Gastroesophageal sphincter (tissue), 4 donors: Measurements from ENCODE around the gene CARD9. TPM values are rescaled to one million over a fixed set of nuclear protein-coding genes. Genes with fewer than 3 reads are reported as not detected.
"Not testable (repeated sequence)": the region's sequence is repeated elsewhere in the genome, so short reads cannot be mapped to it uniquely, and the experiment has no call there.

Source experiments
- ATAC-seq: fragments of 150-250 bp; one replicate; pipeline ENCODE4 v1.9.1; 2016; ENCODE audit warnings: mild to moderate bottlenecking, moderate library complexity
- H3K27ac ChIP-seq, 4 donors: fragments of 200-600 bp; sonication (generic) in 3 of 4; 1 replicate in 3 of 4; 2 replicates in 1 of 4; pipeline ENCODE4 v1.5.1; 2016 to 2019
- H3K27me3 ChIP-seq: fragments of 200-600 bp; sonication (generic); one replicate; pipeline ENCODE4 v1.5.1; 2019
- H3K36me3 ChIP-seq, 2 donors: fragments of 200-600 bp; sonication (generic); one replicate each; pipeline ENCODE4 v1.5.1; 2019; ENCODE audit warnings: control low read depth in 1 of 2
- H3K4me1 ChIP-seq, 3 donors: fragments of 200-600 bp; sonication (generic); 1 replicate in 2 of 3; 2 replicates in 1 of 3; pipeline ENCODE4 v1.5.1; 2016 to 2019; ENCODE audit warnings: control low read depth in 2 of 3
- H3K4me3 ChIP-seq, 2 donors: fragments of 200-600 bp; sonication (generic); one replicate each; pipeline ENCODE4 v1.5.1; 2019; ENCODE audit warnings: mild to moderate bottlenecking in 1 of 2, moderate library complexity in 1 of 2
- H3K9me3 ChIP-seq, 3 donors: fragments of 200-600 bp; sonication (generic); one replicate each; pipeline ENCODE4 v1.5.1; 2017 to 2019; ENCODE audit warnings: control low read depth in 2 of 3
- EP300 ChIP-seq: sonication (generic); formaldehyde crosslinking; IDR thresholded peaks from one replicate; pipeline ENCODE4 v1.6.1; 2017; ENCODE audit warnings: antibody characterized with exemption, mild to moderate bottlenecking
- POLR2A ChIP-seq, 2 donors: fragments of 450-650 bp; IDR thresholded peaks; one replicate each; pipeline ENCODE4 v1.6.1; 2017; ENCODE audit warnings: antibody characterized with exemption in 2 of 2, mild to moderate bottlenecking in 2 of 2, moderate library complexity in 1 of 2
- POLR2AphosphoS5 ChIP-seq: sonication (generic); formaldehyde crosslinking; IDR thresholded peaks from one replicate; pipeline ENCODE4 v1.6.1; 2017; ENCODE audit warnings: antibody characterized with exemption
- WGBS, 2 donors: methylation state at CpG; one replicate each; pipeline ENCODE4 v1.1.5; 2018; ENCODE audit warnings: low coverage in 1 of 2; 5-methylcytosine and 5-hydroxymethylcytosine counted together
- total RNA-seq, 4 donors: library from RNA; depleted of rRNA; stranded (reverse); fragments of >200 nt; gene quantifications; one replicate each; pipeline ENCODE4 v1.1.0, GENCODE V29; 2016
- TF ChIP-seq, protein P1 (sequence below), 4 experiments: fragments of 200-600 bp in 2 of 4; fragments of 450-650 bp in 2 of 4; sonication (generic) in 1 of 4; IDR thresholded peaks; one replicate each; pipeline ENCODE4 v1.5.1; 2017 to 2019; ENCODE audit warnings: antibody characterized with exemption in 4 of 4, mild to moderate bottlenecking in 2 of 4, moderate library complexity in 2 of 4

Gene CARD9
- total RNA-seq, 4 donors from 2014 or later: 1.3 to 2.3 (median 1.8) TPM

DNA sequence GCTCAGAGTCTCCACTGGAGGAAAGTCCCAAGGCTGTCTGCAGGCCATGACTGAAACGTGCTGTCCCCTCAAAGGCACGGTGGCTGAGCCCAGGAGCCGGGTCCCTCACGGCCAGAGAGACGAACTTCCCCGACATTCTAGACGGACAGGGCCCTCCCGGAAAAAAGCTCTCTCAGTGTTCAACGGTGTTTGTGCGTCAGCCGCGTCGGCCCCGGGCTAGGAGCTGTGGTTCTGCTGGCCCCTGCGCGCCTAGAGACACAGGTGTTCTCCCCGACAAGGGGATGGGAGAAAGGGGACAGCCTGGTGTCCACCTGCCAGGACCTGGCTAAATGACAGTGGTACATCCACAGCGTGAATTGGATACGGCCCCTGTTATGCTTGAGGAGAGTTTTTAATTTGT is 51.9 kb downstream of the CARD9 start:
- Histone ChIP-seq H3K4me1 (peaks cover 0 to 12% (median 4%) of the 10 kb centered on the region in 3 donors), H3K36me3 (no peaks in the 10 kb centered on the region), H3K4me3 (no peak overlapping the region), H3K9me3 (no peaks in the 10 kb centered on the region), H3K27ac (no peak overlapping the region), H3K27me3 (no peaks in the 10 kb centered on the region)
- 82% methylated on average over 13 of the region's 19 CpGs; no CpG with 5 or more reads in 1 of the 2 donors for WGBS, 2 donors
- TF ChIP-seq POLR2AphosphoS5: no peak
- TF ChIP-seq EP300: no peak
- TF ChIP-seq, protein P1, sequence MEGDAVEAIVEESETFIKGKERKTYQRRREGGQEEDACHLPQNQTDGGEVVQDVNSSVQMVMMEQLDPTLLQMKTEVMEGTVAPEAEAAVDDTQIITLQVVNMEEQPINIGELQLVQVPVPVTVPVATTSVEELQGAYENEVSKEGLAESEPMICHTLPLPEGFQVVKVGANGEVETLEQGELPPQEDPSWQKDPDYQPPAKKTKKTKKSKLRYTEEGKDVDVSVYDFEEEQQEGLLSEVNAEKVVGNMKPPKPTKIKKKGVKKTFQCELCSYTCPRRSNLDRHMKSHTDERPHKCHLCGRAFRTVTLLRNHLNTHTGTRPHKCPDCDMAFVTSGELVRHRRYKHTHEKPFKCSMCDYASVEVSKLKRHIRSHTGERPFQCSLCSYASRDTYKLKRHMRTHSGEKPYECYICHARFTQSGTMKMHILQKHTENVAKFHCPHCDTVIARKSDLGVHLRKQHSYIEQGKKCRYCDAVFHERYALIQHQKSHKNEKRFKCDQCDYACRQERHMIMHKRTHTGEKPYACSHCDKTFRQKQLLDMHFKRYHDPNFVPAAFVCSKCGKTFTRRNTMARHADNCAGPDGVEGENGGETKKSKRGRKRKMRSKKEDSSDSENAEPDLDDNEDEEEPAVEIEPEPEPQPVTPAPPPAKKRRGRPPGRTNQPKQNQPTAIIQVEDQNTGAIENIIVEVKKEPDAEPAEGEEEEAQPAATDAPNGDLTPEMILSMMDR (IDR thresholded peaks at IDR 0.05): no peak
- TF ChIP-seq POLR2A (IDR thresholded peaks at IDR 0.05): no peak
- ATAC-seq: no peak

DNA sequence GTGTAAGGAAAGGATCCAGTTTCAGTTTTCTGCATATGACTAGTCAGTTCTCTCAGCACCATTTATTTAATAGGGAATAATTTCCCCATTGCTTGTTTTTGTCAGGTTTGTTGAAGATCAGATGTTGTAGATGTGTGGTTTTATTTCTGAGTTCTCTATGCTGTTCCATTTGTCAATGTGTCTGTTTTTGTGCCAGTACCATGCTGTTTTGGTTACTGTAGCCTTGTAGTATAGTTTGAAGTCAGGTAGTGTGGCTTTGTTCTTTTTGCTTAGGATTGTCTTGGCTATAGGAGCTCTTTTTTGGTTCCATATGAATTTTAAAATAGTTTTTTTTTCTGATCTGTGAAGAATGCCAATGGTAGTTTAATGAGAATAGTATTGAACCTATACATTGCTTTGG is 52.5 kb downstream of the CARD9 start:
- not testable (repeated sequence) for ATAC-seq, H3K27ac ChIP-seq, H3K9me3 ChIP-seq, H3K4me1 ChIP-seq, H3K36me3 ChIP-seq, H3K27me3 ChIP-seq, H3K4me3 ChIP-seq

DNA sequence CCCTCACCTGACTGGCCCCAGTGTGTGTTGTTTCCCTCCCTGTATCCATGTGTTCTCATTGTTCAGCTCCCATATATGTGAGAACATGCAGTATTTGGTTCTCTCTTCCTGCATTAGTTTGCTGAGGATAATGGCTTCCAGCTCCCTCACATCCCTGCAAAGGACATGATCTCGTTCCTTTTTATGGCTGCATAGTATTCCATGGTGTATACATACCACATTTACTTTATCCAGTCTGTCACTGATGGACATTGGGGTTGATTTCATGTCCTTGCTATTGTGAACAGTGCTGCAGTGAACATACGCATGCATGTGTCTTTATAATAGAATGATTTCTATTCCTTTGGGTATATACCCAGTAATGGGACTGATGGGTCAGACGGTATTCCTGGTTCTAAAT is 53.5 kb downstream of the CARD9 start:
- not testable (repeated sequence) for H3K36me3 ChIP-seq, H3K4me1 ChIP-seq, H3K27me3 ChIP-seq, H3K27ac ChIP-seq, ATAC-seq, H3K4me3 ChIP-seq, H3K9me3 ChIP-seq
- WGBS, 2 donors: 95% methylated on average over 3 of the region's 3 CpGs

DNA sequence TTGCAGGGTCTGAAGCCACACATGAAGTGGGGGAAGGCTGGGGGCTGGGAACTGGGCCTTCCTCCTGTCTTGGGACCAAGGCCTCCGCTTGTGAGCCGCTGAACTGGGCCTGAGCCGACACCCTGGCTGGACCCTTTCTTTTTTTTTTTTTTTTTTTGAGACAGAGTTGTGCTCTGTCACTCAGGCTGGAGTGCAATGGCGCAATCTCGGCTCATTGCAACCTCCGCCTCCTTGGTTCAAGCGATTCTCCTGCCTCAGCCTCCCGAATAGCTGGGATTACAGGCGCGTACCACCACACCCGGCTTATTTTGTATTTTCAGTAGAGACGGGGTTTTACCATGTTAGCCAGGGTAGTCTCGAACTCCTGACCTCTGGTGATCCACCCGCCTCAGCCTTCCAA is 54.2 kb downstream of the CARD9 start:
- H3K36me3 ChIP-seq, H3K4me1 ChIP-seq, ATAC-seq, H3K27me3 ChIP-seq, H3K27ac ChIP-seq, H3K9me3 ChIP-seq, H3K4me3 ChIP-seq: not testable (repeated sequence)
- WGBS, 2 donors: 95 to 100% methylated on average over 3 to 14 of the region's 14 CpGs

DNA sequence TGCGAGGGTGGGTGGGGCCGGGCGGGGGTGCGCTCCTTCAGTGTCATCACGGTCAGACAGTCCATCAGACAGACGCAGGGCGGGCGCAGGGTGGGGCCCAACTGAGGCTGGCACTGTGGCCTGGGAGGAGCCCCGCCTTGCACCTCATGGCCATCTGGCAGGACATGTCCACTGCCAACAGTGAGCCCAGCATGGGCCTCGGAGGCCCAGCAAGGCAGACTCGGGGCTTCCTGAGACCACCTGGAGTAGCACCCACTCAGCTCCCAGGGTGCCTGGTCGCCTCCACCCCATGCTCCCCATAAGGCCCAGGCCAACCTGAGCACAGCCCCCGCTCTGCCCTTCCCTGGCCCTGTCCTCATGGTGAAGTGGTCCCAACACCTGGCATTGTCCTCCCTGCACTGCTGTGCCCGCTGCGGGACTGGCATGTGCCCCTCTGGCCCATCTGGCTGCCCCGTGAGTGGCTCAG is 54.7 kb downstream of the CARD9 start:
- TF ChIP-seq POLR2A (IDR thresholded peaks at IDR 0.05) (no peak), POLR2AphosphoS5 (no peak), EP300 (no peak)
- TF ChIP-seq, protein P1 (IDR thresholded peaks at IDR 0.05): no peak

DNA sequence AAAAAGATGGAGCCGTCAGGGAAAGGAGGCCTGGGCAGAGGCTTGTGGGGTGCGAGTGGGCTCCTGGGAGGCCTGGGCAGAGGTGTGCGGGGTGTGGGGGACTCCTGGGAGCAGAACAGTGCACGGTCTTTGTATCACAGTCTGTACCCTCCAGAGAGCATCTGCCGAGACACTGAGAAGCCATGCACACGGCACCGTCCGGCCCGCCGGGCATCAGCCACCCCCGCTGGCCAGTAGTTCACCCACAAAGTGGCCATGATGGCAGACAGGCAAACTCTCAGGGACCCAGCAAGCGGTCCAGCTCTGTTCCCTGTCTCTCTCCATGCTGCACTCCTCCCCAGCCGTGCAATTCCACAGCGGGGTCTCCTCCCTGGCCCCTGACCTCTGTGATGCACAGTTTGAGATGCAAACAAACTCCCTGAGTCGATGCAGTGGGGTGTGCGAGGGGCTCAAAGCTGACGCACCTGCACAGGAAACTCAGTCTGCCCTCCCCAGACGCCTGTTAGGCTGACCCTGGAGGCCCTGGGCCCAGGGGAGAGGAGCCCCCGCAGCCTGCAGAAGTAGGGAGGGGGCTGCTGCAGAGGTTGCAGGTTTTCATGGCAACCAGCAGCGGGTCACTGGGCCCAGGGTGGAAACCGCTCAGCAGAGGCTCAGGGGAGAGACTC is 55.2 kb downstream of the CARD9 start:
- TF ChIP-seq POLR2A (IDR thresholded peaks at IDR 0.05): no peak
- TF ChIP-seq EP300: no peak
- TF ChIP-seq, protein P1 (IDR thresholded peaks at IDR 0.05): no peak
- no peak for TF ChIP-seq POLR2AphosphoS5
- ATAC-seq: no peak
- Histone ChIP-seq H3K36me3 (no peaks in the 10 kb centered on the region), H3K4me3 (no peak overlapping the region), H3K9me3 (peaks cover 0 to 8% (median 0%) of the 10 kb centered on the region in 3 donors), H3K27me3 (no peaks in the 10 kb centered on the region), H3K27ac (no peak overlapping the region), H3K4me1 (no peaks in the 10 kb centered on the region)
- WGBS, 2 donors: 40 to 78% methylated on average over 2 to 12 of the region's 21 CpGs

More for the DNA sequence above, 54.7 kb downstream of the CARD9 start:
- peaks cover 0 to 8% (median 0%) of the 10 kb centered on the region in 3 donors for H3K9me3 ChIP-seq
- no peaks in the 10 kb centered on the region for H3K4me1 ChIP-seq
- no peak overlapping the region for H3K27ac ChIP-seq
- no peak for ATAC-seq
- H3K4me3 ChIP-seq: no peak overlapping the region
- no peaks in the 10 kb centered on the region for H3K27me3 ChIP-seq
- WGBS, 2 donors: 92% methylated on average over 2 of the region's 16 CpGs; no CpG with 5 or more reads in 1 of the 2 donors
- H3K36me3 ChIP-seq: no peaks in the 10 kb centered on the region
